ENCODE data around the gene ACTA1.
"Not testable (repeated sequence)": the region's sequence is repeated elsewhere in the genome, so short reads cannot be mapped to it uniquely, and the experiment has no call there.

ACTA1 gene

GRCh38 chr1:229434005-229434640 is at the start of gene ACTA1:
ACTA1 (minus strand) TSS chr1:229434094; CDS start chr1:229433115, 979 bp downstream.
- no peak for DNase-seq

- no peak for DNase-seq
Observed at GRCh38 chr1:229482511-229482910, 48.6 kb upstream of the ACTA1 start.

DNA sequence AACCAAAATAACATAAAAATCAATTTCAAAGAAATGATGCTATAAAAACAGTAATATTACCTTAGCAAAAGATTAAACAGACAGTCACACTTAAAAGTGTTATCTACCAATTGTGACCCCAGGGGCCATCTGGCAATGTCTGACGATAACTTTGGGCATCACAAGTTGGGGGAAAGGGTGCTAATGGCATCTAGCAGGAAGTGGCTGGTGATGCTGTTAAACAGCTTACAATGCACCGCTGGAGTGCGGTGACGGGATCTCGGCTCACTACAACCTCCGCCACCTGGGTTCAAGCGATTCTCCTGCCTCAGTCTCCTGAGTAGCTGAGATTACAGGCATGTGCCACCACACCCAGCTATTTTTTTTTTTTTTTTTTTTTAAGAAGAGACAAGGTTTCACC is 46.6 kb upstream of the ACTA1 start:
- no peak for DNase-seq

GRCh38 chr1:229479660-229480399 is 45.9 kb upstream of the ACTA1 start:
- DNase-seq: peak in 1 of 2 donors; percentile 11

GRCh38 chr1:229478852-229479251 is 45.0 kb upstream of the ACTA1 start:
- DNase-seq: no peak

GRCh38 chr1:229475859-229476258 is 42.0 kb upstream of the ACTA1 start:
- DNase-seq: not testable (repeated sequence)

GRCh38 chr1:229474509-229474908 is 40.6 kb upstream of the ACTA1 start:
- no peak for DNase-seq

DNA sequence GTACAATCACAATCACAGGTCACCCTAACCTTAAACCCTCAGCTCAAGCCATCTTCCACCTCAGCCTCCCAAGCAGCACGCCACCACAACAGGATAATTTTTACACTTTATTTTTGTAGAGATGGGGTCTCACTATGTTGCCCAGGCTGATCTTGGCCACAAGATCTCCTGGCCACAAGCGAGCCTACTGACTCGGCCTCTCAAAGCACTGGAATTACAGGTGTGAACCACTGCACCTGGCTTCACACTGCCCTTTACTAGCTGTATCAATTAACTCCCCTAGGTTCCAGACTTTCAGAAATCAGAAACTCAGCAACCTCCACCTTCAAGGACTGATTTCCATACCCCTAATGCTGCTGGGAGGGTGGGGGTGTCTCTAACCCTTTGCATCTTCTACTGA is 37.3 kb upstream of the ACTA1 start:
- no peak for DNase-seq

DNA sequence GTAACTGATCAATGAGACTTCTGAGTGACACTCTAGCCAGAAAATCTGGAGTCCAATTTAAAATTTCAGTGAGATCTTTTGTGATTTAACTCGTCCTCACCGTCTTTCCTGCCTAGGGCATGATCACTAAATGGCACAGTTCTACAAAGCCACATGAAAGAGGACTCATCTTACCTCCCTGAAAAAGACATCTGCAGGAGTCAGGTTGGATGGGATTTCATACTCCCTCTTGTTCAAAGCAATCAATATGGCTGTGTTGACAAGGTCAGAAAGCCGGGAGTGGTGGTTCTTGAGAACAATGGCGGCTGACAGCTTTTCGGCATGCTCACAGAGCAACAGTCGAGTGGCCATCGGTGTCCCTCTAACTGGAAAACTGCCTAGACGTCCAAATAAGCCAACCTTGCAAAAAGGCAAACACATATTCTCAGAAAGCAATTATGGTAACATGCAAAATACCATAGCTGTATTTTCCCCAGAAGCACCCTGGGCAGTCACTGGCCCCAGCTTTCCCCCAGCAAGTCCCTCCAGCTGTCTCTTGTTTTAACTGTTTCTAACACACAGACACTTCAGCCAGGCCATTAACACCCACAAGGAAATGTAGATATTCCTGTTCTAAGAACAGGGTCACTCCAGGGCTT is 36.6 kb upstream of the ACTA1 start:
- no peak for DNase-seq

- no peak for DNase-seq
Observed at GRCh38 chr1:229466887-229467286, 33.0 kb upstream of the ACTA1 start.

DNA sequence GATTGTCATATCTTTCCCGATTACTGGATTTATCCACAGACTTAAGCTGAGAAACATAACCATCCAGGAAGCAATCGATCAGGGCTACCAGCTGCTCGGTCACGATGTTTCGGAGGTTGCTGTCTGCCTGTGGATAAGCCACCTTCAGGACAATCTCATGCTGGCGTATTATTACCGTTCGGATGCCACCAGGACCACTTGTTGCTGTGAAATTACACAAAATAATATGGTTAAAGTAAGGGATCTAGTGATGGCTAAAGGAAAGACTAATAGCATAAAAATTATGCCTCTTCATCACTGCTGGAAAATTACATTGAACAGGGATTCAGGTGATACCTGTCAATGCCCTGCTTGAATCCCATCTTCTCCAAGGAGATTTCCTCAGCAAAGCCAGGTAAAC is 30.8 kb upstream of the ACTA1 start:
- DNase-seq: no peak

DNA sequence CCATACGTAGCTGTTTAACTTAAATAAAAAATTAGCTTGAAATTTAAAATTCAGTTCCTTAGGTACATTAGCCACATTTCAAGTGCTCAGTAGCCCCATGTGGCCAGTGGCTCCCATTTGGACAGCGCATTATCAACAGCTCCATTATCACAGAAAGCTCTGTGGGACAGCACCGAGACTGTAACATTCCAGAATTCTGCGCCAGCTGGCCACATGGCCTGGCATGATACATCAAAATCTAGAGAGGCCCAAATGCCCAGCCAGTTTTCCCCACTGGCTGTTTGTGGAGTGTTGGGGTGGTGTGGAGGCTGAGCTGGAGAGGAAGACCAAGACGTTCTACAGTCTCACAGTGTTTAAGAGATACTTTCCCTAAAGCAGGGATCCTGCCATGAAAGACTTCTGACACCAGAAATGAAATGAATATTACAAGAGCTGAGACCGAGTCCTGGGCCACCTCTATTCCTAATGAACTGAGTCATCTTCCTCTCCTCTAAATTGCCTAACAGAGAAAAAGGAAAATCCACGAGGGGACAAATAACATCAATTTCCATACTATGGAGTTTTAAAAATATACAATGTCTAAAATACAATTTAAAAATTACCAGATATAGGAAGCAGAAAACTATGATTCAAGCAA is 27.3 kb upstream of the ACTA1 start:
- DNase-seq: no peak

DNA sequence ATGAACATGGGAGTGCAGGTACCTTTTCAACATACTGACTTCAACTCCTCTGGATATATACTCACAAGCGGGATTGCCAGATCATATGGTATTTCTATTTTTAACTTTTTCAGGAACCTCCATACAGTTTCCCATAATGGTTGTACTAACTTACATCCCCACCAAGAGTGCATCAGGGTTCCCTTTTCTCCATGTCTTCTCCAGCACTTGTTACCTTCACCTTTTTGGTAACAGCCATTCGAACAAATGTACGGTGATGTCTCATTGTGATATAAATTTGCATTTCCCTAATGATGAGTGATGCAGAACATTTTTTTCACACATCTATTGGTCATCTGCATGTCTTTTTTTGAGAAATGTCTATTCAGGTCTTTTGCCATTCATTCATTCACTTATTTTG is 25.9 kb upstream of the ACTA1 start:
- DNase-seq: no peak

DNA sequence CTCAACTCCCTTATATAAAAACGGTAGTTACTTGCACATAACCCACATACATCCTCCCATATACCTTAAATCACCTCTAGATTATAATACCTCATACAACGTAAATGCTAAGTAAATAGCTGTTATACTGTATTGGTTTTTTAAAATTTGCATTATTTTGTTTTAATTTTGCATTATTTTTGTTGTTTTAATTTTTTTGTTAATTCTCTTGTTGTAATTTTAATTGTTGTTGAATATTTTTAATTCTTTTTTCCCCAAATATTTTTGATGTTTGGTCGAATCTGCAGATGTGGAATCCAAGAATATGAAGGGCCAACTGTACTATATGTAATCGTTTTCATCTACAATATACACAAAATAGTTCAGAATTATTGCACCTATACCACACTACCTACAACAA is 23.5 kb upstream of the ACTA1 start:
- no peak for DNase-seq

GRCh38 chr1:229456016-229456415 is 22.1 kb upstream of the ACTA1 start:
- DNase-seq: no peak

DNA sequence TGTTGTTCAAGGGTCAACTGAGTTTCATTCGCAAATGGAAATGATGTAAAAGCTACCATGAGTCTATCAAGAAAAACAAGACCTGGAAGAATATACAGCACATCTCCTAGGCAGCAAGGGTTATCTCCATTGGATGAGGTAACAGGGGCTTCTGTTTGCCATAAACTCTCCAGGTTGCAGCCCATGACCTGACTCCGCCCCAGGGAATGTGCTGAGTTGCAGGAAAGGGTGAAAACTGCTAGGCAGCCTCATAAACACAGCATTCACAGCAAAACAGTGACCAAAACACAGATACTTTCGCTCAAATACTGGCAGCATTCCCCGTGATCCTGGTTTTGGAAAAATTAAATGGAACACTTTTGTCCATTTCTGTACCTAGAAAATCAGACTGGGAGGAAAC is 20.2 kb upstream of the ACTA1 start:
- no peak for DNase-seq

DNA sequence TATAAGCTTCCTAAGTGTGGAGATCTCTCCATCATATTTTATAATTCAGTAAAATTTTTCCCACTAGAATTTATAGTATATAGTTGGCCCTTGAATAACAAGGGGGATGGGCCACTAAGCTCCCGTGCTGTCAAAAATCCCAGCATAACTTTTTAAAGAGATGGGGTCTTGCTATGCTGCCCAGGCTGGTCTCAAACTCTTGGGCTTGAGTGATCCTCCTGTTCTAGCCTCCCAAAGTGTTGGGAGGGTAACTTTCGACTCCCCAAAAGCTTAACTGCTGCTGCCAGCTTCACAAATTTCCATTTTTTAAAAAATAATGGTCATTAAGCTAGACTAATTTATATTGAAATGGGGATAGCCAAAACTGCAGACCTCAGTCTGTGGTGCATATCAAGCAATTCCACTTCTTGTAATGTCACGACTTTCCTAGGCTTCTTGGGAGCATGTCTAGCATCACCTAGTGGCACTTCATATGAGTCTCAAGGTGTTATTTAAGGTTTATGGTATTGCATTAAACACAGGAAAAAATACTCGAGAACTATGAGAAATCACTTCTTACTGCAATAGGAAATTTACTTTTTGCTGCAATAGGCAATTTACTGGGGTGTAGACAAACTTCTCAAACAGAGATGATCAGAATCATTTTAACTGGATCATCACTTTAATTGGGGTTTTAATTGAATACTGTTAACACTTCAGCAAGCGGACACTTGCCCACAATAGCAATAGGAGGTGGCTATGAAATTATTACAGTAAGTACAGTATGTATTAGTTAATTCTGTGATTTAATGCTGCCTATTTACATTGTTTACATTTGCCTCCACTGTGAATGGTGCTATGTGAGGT is 19.3 kb upstream of the ACTA1 start:
- peak in 1 of 2 donors; percentile 7 for DNase-seq

GRCh38 chr1:229448845-229449244 is 15.0 kb upstream of the ACTA1 start:
- no peak for DNase-seq

DNA sequence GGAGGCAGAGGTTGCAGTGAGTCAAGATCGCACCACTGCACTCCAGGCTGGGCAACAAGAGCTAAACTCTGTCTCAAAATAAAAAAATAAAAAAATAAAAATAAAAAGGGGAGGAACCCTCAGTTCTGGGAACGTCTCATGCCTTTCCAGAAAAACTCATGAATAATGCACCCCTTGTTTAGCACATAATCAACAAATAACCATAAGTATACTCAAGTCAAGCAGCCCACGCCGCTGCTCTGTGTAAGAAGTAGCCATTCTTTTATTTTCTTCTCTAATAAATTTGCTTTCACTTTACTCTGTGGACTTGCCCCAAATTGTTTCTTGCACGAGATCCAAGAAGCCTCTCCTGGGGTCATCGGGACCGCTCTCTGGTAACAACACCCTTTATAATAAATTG is 14.5 kb upstream of the ACTA1 start:
- DNase-seq: no peak

GRCh38 chr1:229447809-229448252 is 13.9 kb upstream of the ACTA1 start:
- no peak for DNase-seq

GRCh38 chr1:229445828-229446227 is 11.9 kb upstream of the ACTA1 start:
- no peak for DNase-seq

GRCh38 chr1:229440851-229441537 is 7.1 kb upstream of the ACTA1 start:
- no peak for DNase-seq
